ENCODE data around the gene SEMA6A. TPM values are rescaled to one million over a fixed set of nuclear protein-coding genes. Genes with fewer than 3 reads are reported as not detected.

SEMA6A gene
- total and polyA plus RNA-seq, 4 donors: 3.4 to 31.6 (median 12.0) TPM

- H3K27ac ChIP-seq (ENCODE audit: low read depth in 1 of 2, low read length in 1 of 2): no peak overlapping the region
- no peaks in the 10 kb centered on the region for H3K27me3 ChIP-seq (ENCODE audit: control insufficient read depth in 3 of 3, insufficient read depth in 3 of 3, low read length in 2 of 3)
- H3K36me3 ChIP-seq (ENCODE audit: control insufficient read depth in 4 of 4, insufficient read depth in 4 of 4, low read length in 4 of 4): no peaks in the 10 kb centered on the region
- ATAC-seq (ENCODE audit: insufficient read depth, low FRiP score) (no peak), DNase-seq (no peak)
- H3K9me3 ChIP-seq (ENCODE audit: control insufficient read depth in 4 of 4, insufficient read depth in 3 of 4, low read length in 3 of 4): no peaks in the 10 kb centered on the region
- TF ChIP-seq CTCF (IDR thresholded peaks at IDR 0.05; ENCODE audit: control extremely low read depth, extremely low read depth): no peak
- no peak overlapping the region for H3K9ac ChIP-seq (ENCODE audit: insufficient read depth in 1 of 2, low read length in 2 of 2)
- peaks cover 0 to 9% (median 3%) of the 10 kb centered on the region in 5 donors for H3K4me1 ChIP-seq (ENCODE audit: control insufficient read depth in 5 of 5, insufficient read depth in 5 of 5, low read length in 5 of 5)
- no peak overlapping the region for H3K4me3 ChIP-seq
- 90% methylated on average over 5 of the region's 5 CpGs for WGBS, 2 donors
These were observed 180.3 kb downstream of the SEMA6A start for GRCh38 chr5:116394186-116394867.
